CD4-positive, alpha-beta T cell treated with Interleukin-15 for 4 hours (primary cell): ENCODE measurements around the gene DGKB.

Experiments used
- DNase-seq: peaks from one replicate; pipeline ENCODE4 v3.0.0-alpha.2; 2020; ENCODE audit warnings: low spot score

DGKB gene

GRCh38 chr7:14381936-14382335 is 520.6 kb downstream of the DGKB start:
- DNase-seq, result no peak

- no peak for DNase-seq
Observed at GRCh38 chr7:14381306-14381705, 521.2 kb downstream of the DGKB start.

GRCh38 chr7:14380881-14381280 is 521.7 kb downstream of the DGKB start:
- no peak for DNase-seq

- DNase-seq, result no peak
Observed at GRCh38 chr7:14377646-14378266, 524.8 kb downstream of the DGKB start.

- DNase-seq, result no peak
Observed at GRCh38 chr7:14376711-14377110, 525.8 kb downstream of the DGKB start.

- DNase-seq, result no peak
Observed at GRCh38 chr7:14375998-14376397, 526.6 kb downstream of the DGKB start.

GRCh38 chr7:14374336-14374735 is 528.2 kb downstream of the DGKB start:
- no peak for DNase-seq

- no peak for DNase-seq
Observed at GRCh38 chr7:14368285-14368684, 534.3 kb downstream of the DGKB start.

GRCh38 chr7:14351167-14351566 is 551.4 kb downstream of the DGKB start:
- DNase-seq, result no peak

- DNase-seq, result no peak
Observed at GRCh38 chr7:14341200-14341775, 561.3 kb downstream of the DGKB start.

- no peak for DNase-seq
Observed at GRCh38 chr7:14340393-14341074, 562.0 kb downstream of the DGKB start.

GRCh38 chr7:14339861-14340260 is 562.7 kb downstream of the DGKB start:
- no peak for DNase-seq

GRCh38 chr7:14336256-14336655 is 566.3 kb downstream of the DGKB start:
- no peak for DNase-seq

GRCh38 chr7:14332155-14332554 is 570.4 kb downstream of the DGKB start:
- no peak for DNase-seq

- no peak for DNase-seq
Observed at GRCh38 chr7:14324767-14325166, 577.8 kb downstream of the DGKB start.

GRCh38 chr7:14322724-14323123 is 579.8 kb downstream of the DGKB start:
- DNase-seq, result no peak

GRCh38 chr7:14321947-14322346 is 580.6 kb downstream of the DGKB start:
- no peak for DNase-seq

GRCh38 chr7:14309432-14309831 is 593.1 kb downstream of the DGKB start:
- DNase-seq, result no peak

- DNase-seq, result no peak
Observed at GRCh38 chr7:14305233-14305866, 597.2 kb downstream of the DGKB start.

- no peak for DNase-seq
Observed at GRCh38 chr7:14303536-14303935, 599.0 kb downstream of the DGKB start.

GRCh38 chr7:14294637-14295036 is 607.9 kb downstream of the DGKB start:
- no peak for DNase-seq

- no peak for DNase-seq
Observed at GRCh38 chr7:14293434-14293833, 609.1 kb downstream of the DGKB start.

- DNase-seq, result no peak
Observed at GRCh38 chr7:14292737-14293136, 609.8 kb downstream of the DGKB start.
